Astrocyte of the spinal cord (primary cell): ENCODE measurements around the gene GALNT10.

Source experiments
- DNase-seq: peaks from one replicate; pipeline ENCODE4 v3.0.0; 2011; ENCODE audit warnings: low read depth, low spot score
- H3K4me3 ChIP-seq: 2 replicates; pipeline ENCODE4 v1.5.1; 2011; ENCODE audit warnings: low read depth, mild to moderate bottlenecking, low read length, moderate library complexity
- CTCF ChIP-seq: IDR thresholded peaks from 2 replicates; pipeline ENCODE4 v1.5.1; 2012; ENCODE audit warnings: low read depth, mild to moderate bottlenecking, low read length, inconsistent platforms
- in situ Hi-C: cut with HindIII; loops from 2 replicates; pipeline ENCODE4 v1.10.0; 2017; ENCODE audit warnings: low sequenced_read_pairs

The GALNT10 gene

GRCh38 chr5:154467655-154468354 is 277.3 kb downstream of the GALNT10 start:
- DNase-seq: peak; percentile 63
- in situ Hi-C loops: no loop called here
- no peak overlapping the region for H3K4me3 ChIP-seq
- TF ChIP-seq CTCF: peak; percentile 92

DNA sequence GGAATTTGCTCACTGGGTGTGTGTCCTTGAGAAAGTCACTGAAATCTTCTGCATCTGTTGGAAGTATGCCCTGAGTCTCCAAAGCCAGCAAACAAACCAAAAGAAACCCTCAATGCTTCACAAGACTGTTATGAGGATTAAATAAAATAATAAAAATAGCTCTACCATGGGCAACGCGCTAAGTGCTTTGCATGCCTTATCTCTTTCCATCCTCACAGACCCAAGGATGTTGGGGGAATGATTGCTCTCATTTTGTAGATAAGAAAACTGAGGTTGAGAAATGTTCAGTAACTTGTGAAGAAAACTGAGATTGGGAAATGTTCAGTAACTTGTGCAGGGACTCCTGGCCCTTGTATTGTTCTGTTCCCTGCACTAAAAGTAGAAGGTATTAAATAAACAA is 279.6 kb downstream of the GALNT10 start:
- no peak overlapping the region for H3K4me3 ChIP-seq
- in situ Hi-C loops: no loop called here
- no peak for TF ChIP-seq CTCF
- DNase-seq: no peak
